ENCODE measurements around the gene PCBP3.

PCBP3 gene

DNA sequence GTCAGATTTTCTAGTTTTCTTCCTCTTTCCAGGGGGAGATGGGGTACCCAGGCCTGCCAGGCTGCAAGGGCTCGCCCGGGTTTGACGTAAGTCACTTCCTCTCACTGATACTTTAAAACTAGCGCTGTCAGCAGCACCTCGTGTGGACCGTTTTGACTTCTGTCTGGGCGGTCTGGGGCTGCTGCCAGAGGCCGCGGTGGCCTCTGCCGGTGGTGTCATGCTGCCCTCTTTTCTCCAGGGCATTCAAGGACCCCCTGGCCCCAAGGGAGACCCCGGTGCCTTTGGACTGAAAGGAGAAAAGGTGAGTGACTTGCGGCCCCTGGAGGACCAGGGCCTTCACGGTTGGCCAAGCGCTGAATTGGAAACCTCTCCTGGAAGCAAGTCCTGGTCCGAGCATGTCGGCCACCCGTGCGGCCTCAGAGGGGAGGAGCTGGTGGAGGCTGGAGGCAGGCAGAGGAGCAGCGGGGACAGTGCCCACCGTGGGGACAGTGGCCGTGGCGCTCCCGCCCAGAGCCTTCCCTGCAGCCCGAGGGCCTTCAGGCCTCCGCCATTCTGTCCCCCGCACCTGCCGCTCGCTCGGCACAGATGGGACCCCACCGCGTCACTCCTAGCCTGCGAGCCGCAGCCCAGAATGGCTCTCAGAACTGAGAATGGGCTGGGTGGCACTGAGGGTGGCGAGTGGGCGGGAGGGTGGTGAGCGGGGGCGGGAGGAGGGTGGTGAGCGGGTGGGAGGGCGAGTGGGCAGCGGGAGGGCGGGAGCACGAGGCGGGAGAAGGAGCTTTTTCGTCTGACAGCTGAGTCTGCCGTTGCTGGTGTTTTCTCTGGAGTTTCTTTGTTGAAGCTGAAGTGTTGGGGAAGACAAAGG, 347.4 kb downstream of the PCBP3 start:
- Histone ChIP-seq H3K36me3 (no peaks in the 10 kb centered on the region), H3K4me1 (ENCODE audit: control insufficient read depth in 1 of 2, insufficient read depth in 1 of 2, low read depth in 1 of 2, low read length in 1 of 2) (no peaks in the 10 kb centered on the region), H3K4me3 (ENCODE audit: low read depth in 1 of 2, low read length in 1 of 2) (no peak overlapping the region), H3K27ac (no peak overlapping the region), H3K27me3 (peaks cover under 1% of the 10 kb centered on the region), H3K9me3 (no peaks in the 10 kb centered on the region)
- TF ChIP-seq, protein P1, sequence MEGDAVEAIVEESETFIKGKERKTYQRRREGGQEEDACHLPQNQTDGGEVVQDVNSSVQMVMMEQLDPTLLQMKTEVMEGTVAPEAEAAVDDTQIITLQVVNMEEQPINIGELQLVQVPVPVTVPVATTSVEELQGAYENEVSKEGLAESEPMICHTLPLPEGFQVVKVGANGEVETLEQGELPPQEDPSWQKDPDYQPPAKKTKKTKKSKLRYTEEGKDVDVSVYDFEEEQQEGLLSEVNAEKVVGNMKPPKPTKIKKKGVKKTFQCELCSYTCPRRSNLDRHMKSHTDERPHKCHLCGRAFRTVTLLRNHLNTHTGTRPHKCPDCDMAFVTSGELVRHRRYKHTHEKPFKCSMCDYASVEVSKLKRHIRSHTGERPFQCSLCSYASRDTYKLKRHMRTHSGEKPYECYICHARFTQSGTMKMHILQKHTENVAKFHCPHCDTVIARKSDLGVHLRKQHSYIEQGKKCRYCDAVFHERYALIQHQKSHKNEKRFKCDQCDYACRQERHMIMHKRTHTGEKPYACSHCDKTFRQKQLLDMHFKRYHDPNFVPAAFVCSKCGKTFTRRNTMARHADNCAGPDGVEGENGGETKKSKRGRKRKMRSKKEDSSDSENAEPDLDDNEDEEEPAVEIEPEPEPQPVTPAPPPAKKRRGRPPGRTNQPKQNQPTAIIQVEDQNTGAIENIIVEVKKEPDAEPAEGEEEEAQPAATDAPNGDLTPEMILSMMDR (IDR thresholded peaks at IDR 0.05), result no peak

DNA sequence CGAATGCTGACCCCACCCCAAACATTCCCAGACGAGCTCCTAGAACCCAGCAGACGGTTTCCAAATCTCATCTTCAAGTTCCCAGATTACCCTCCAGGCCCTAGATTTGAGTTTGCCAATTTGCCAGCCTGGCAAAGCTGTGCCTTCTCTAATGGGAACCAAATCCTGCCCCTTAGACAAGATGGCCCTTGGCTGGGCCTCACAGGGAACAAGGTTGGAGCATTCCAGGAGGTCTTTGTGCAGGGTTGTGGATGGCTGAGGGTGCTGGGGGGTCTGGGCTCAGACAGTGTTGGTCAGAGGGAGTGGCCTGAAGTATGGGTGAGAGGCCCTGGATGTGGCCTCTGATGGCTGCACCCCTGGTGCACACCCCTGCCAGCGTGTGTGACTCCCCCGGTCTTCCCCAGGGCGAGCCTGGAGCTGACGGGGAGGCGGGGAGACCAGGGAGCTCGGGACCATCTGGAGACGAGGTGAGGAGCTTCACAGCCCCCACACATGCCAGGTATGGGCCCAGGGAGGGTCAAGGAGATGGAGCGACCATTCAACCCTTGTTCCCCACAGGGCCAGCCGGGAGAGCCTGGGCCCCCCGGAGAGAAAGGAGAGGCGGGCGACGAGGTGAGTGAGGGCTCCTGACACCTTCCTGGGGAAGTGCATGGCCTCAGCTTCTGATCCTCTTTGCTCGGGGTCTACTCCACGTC, 348.2 kb downstream of the PCBP3 start:
- H3K4me3 ChIP-seq (ENCODE audit: low read depth in 1 of 2, low read length in 1 of 2), result no peak overlapping the region
- H3K9me3 ChIP-seq, result no peaks in the 10 kb centered on the region
- TF ChIP-seq, protein P1 (IDR thresholded peaks at IDR 0.05), result no peak
- no peaks in the 10 kb centered on the region for H3K4me1 ChIP-seq (ENCODE audit: control insufficient read depth in 1 of 2, insufficient read depth in 1 of 2, low read depth in 1 of 2, low read length in 1 of 2)
- H3K36me3 ChIP-seq, result no peaks in the 10 kb centered on the region
- H3K27ac ChIP-seq, result no peak overlapping the region
- no peaks in the 10 kb centered on the region for H3K27me3 ChIP-seq
